ENCODE measurements around the gene MRFAP1L1. TPM values are rescaled to one million over a fixed set of nuclear protein-coding genes. Genes with fewer than 3 reads are reported as not detected.

MRFAP1L1 gene
- total and polyA plus RNA-seq, 10 of the 15 experiments (the other 5 are each of a cell fraction or from before 2014, with no cell fraction given), result 30.6 to 85.1 (median 52.9) TPM

- Histone ChIP-seq H3K9me3 (replicated peaks; ENCODE audit: control insufficient read depth, insufficient read depth, low read length) (no peaks in the 10 kb centered on the region; the same call in 2 of the 3 replicates), H3K4me2 (ENCODE audit: control insufficient read depth, insufficient read depth) (no peak overlapping the region), H3K4me1 (ENCODE audit: control insufficient read depth, insufficient read depth, low read length) (peaks cover 6% of the 10 kb centered on the region; the same call in 1 of the 2 replicates), H4K20me1 (ENCODE audit: control insufficient read depth, insufficient read depth) (no peaks in the 10 kb centered on the region), H3K27ac (ENCODE audit: control insufficient read depth, insufficient read depth) (no peak overlapping the region), H3K4me3 (no peak overlapping the region), H3K27me3 (replicated peaks in 1 of 2; ENCODE audit: control insufficient read depth in 2 of 2, insufficient read depth in 2 of 2, low read length in 1 of 2) (no peaks in the 10 kb centered on the region), H3K9ac (ENCODE audit: control insufficient read depth, insufficient read depth, low read length) (no peak overlapping the region), H3K36me3 (ENCODE audit: control insufficient read depth in 2 of 2, insufficient read depth in 2 of 2, low read length in 1 of 2) (no peaks in the 10 kb centered on the region; a peak in 2 of 4 replicates), H3K79me2 (ENCODE audit: control insufficient read depth, insufficient read depth, low read length) (peaks cover 25% of the 10 kb centered on the region), H2AFZ (ENCODE audit: control insufficient read depth, low read depth, low read length) (no peak overlapping the region)
- RAD21 ChIA-PET (ENCODE audit: unreplicated experiment), result interaction anchor here (1.5 kb wide), 1 partner anchor 45 kb away, joined by 3 read pairs; no protein-coding TSS in a partner anchor
- POLR2A ChIA-PET, result interaction anchor here (1.3 to 2.1 kb wide), 2 partner anchors 13 to 31 kb away, joined by 4 to 6 read pairs; partner anchors contain the start of gene MRFAP1
- WGBS (ENCODE audit: insufficient coverage, insufficient replicate concordance, low lambda C conversion rate, missing lambda C conversion rate), result 95% methylated on average over 19 of the region's 19 CpGs
- TF ChIP-seq BACH1 (IDR thresholded peaks at IDR 0.05; ENCODE audit: borderline replicate concordance), result no peak
- no peak for TF ChIP-seq RAD21 (IDR thresholded peaks at IDR 0.05; ENCODE audit: insufficient read depth, low read depth, low read length)
- TF ChIP-seq FOXM1 (IDR thresholded peaks at IDR 0.05; ENCODE audit: low read depth, low read length), result no peak
- TF ChIP-seq MYC (IDR thresholded peaks at IDR 0.05; ENCODE audit: insufficient read depth, insufficient read length, insufficient replicate concordance, low read length, severe bottlenecking), result no peak
- TF ChIP-seq SMARCA5 (IDR thresholded peaks at IDR 0.05), result no peak
- no peak for TF ChIP-seq JUNB (IDR thresholded peaks at IDR 0.05)
- TF ChIP-seq ZBED1 (IDR thresholded peaks at IDR 0.05; ENCODE audit: borderline replicate concordance), result no peak
- TF ChIP-seq FOS (IDR thresholded peaks at IDR 0.05; ENCODE audit: borderline replicate concordance, extremely low read depth, insufficient read length), result no peak
- TF ChIP-seq CBX5 (IDR thresholded peaks at IDR 0.05; ENCODE audit: low read depth), result no peak
- TF ChIP-seq KAT2A (conservative IDR thresholded peaks at IDR 0.05; ENCODE audit: control insufficient read depth, low read depth, low read length), result no peak
- FAIRE-seq (no peak), DNase-seq (ENCODE audit: low read depth, low spot score) (no peak), ATAC-seq (no peak)
- CTCF ChIA-PET, result interaction anchor here (2.2 kb wide), 1 partner anchor 48 kb away, joined by 5 read pairs; no protein-coding TSS in a partner anchor
- intact Hi-C loops (cut with micrococcal nuclease; ENCODE audit: unreplicated experiment) (no loop called here), in situ Hi-C loops (cut with MboI) (no loop called here)
- SMC1A ChIA-PET (ENCODE audit: uncharacterized antibody, unreplicated experiment), result no interaction called here
- BruUV-seq (replicated peaks), result no TSS peak
Measured at GRCh38 chr4:6672131-6672530, 37.5 kb downstream of the MRFAP1L1 start.

Data from GM12878 (cell line).